IMR-90 (cell line): Measurements from ENCODE around the gene SH3BP4. TPM values are rescaled to one million over a fixed set of nuclear protein-coding genes. Genes with fewer than 3 reads are reported as not detected.

Experiments used
- ATAC-seq: fragments of 200-7000 bp; cut with Tn5 transposase; 2 replicates; pipeline ENCODE4 v1.9.1; 2020; ENCODE audit warnings: low read depth, mild to moderate bottlenecking, moderate library complexity
- BruUV-seq: library from RNA; stranded (reverse); fragments of 400-500 nt; replicated peaks from 2 replicates; lab custom pipeline; 2021; lab: Mats Ljungman, UMichigan
- CTCF ChIA-PET: fragments of 300-600 bp; formaldehyde crosslinking; extraction: SDS; loops from one replicate; lab custom pipeline; 2021; ENCODE audit warnings: antibody characterized with exemption; lab: Yijun Ruan, JAX
- POLR2A ChIA-PET: fragments of 300-600 bp; sonication (Branson Sonifier 250); formaldehyde crosslinking; loops from one replicate; lab custom pipeline; 2022; ENCODE audit warnings: antibody characterized with exemption; ENCODE audit not compliant: unreplicated experiment; lab: Charles Lee
- DNase-seq: peaks from one replicate; pipeline ENCODE4 v3.0.0; 2013
- H2AFZ ChIP-seq: replicated peaks from 2 replicates; pipeline ENCODE3; 2013; ENCODE audit warnings: low read length, mild to moderate bottlenecking; ENCODE audit not compliant: poor library complexity
- H2AK5ac ChIP-seq: 2 replicates; pipeline ENCODE4 v1.6.1; 2013; ENCODE audit warnings: low read depth, low read length, inconsistent platforms
- H2AK9ac ChIP-seq: replicated peaks from 2 replicates; pipeline ENCODE3; 2013; ENCODE audit warnings: mild to moderate bottlenecking, low read depth, low read length, moderate library complexity; ENCODE audit not compliant: poor library complexity
- H2BK120ac ChIP-seq: 2 replicates; pipeline ENCODE4 v1.6.1; 2013; ENCODE audit warnings: low read depth, low read length, inconsistent platforms
- H2BK15ac ChIP-seq: 3 replicates; pipeline ENCODE4 v1.6.1; 2013; ENCODE audit warnings: low read depth, low read length, inconsistent platforms
- H2BK20ac ChIP-seq: 2 replicates; pipeline ENCODE4 v1.6.1; 2013; ENCODE audit warnings: low read depth, mild to moderate bottlenecking, inconsistent platforms, low read length, moderate library complexity
- H2BK5ac ChIP-seq: 2 replicates; pipeline ENCODE4 v1.6.1; 2013; ENCODE audit warnings: mild to moderate bottlenecking, low read depth, low read length, inconsistent platforms; ENCODE audit not compliant: poor library complexity, severe bottlenecking
- H3K14ac ChIP-seq: replicated peaks from 2 replicates; pipeline ENCODE4 v1.6.1; 2013; ENCODE audit warnings: low read depth, low read length, inconsistent platforms
- H3K18ac ChIP-seq: 2 replicates; pipeline ENCODE4 v1.6.1; 2013; ENCODE audit warnings: low read depth, low read length, control low read depth
- H3K23ac ChIP-seq: 2 replicates; pipeline ENCODE4 v1.6.1; 2013; ENCODE audit warnings: low read depth, low read length, inconsistent platforms
- H3K27ac ChIP-seq: 2 replicates; pipeline ENCODE4 v1.5.1; 2013; ENCODE audit warnings: mild to moderate bottlenecking, control low read depth, low read length; ENCODE audit not compliant: insufficient read depth
- H3K27me3 ChIP-seq: 2 replicates; pipeline ENCODE4 v1.6.1; 2013; ENCODE audit warnings: low read length; ENCODE audit not compliant: control insufficient read depth, insufficient read depth
- H3K36me3 ChIP-seq: 2 replicates; pipeline ENCODE4 v1.6.1; 2013; ENCODE audit warnings: low read length, mixed read lengths; ENCODE audit not compliant: control insufficient read depth, insufficient read depth
- H3K4ac ChIP-seq: 2 replicates; pipeline ENCODE4 v1.6.1; 2013; ENCODE audit warnings: low read depth, low read length, inconsistent platforms
- H3K4me1 ChIP-seq: 2 replicates; pipeline ENCODE4 v1.6.1; 2013; ENCODE audit warnings: low read length, mixed read lengths; ENCODE audit not compliant: control insufficient read depth, insufficient read depth
- H3K4me2 ChIP-seq: 2 replicates; pipeline ENCODE4 v1.6.1; 2013; ENCODE audit warnings: low read depth, mild to moderate bottlenecking, control low read depth, low read length, moderate library complexity
- H3K4me3 ChIP-seq: 2 replicates; pipeline ENCODE4 v1.5.1; 2013; ENCODE audit warnings: low read depth, mild to moderate bottlenecking, control low read depth, low read length, moderate library complexity; ENCODE audit not compliant: insufficient read depth
- H3K56ac ChIP-seq: 2 replicates; pipeline ENCODE4 v1.6.1; 2013; ENCODE audit warnings: low read length, inconsistent platforms; ENCODE audit not compliant: insufficient read depth; ENCODE audit errors: extremely low read depth
- H3K79me1 ChIP-seq, 2 experiments: 2 replicates each; pipeline ENCODE4 v1.6.1; 2013; ENCODE audit warnings: low read length in 2 of 2, inconsistent platforms in 1 of 2, low read depth in 1 of 2
- H3K9ac ChIP-seq: 2 replicates; pipeline ENCODE4 v1.6.1; 2013; ENCODE audit warnings: low read depth, low read length, control low read depth
- H3K9me1 ChIP-seq: 2 replicates; pipeline ENCODE4 v1.6.1; 2013; ENCODE audit warnings: low read length, inconsistent platforms; ENCODE audit not compliant: insufficient read depth
- H3K9me3 ChIP-seq: 2 replicates; pipeline ENCODE4 v1.6.1; 2013; ENCODE audit warnings: low read length; ENCODE audit not compliant: control insufficient read depth, insufficient read depth
- H4K20me1 ChIP-seq: 2 replicates; pipeline ENCODE4 v1.6.1; 2013; ENCODE audit warnings: low read length, inconsistent platforms; ENCODE audit not compliant: insufficient read depth
- H4K5ac ChIP-seq: 2 replicates; pipeline ENCODE4 v1.6.1; 2013; ENCODE audit warnings: mild to moderate bottlenecking, low read depth, low read length, control low read depth
- H4K8ac ChIP-seq, 2 experiments: 2 replicates each; pipeline ENCODE4 v1.6.1; 2013; ENCODE audit warnings: low read depth in 2 of 2, low read length in 2 of 2, control low read depth in 1 of 2, inconsistent platforms in 1 of 2
- H4K91ac ChIP-seq: 2 replicates; pipeline ENCODE4 v1.6.1; 2013; ENCODE audit warnings: low read depth, low read length, inconsistent platforms; ENCODE audit not compliant: insufficient read depth
- CHD1 ChIP-seq: IDR thresholded peaks from 2 replicates; pipeline ENCODE4 v1.6.1; 2012; ENCODE audit warnings: low read depth, low read length, improper control_type of control experiment
- CTCF ChIP-seq: conservative IDR thresholded peaks from 2 replicates; pipeline ENCODE4 v1.5.1; 2012; ENCODE audit warnings: mild to moderate bottlenecking, low read depth, low read length, improper control_type of control experiment
- MAZ ChIP-seq: IDR thresholded peaks from 2 replicates; pipeline ENCODE4 v1.6.1; 2012; ENCODE audit warnings: low read depth, mild to moderate bottlenecking, low read length, improper control_type of control experiment, moderate library complexity, borderline replicate concordance
- MXI1 ChIP-seq: IDR thresholded peaks from 2 replicates; pipeline ENCODE4 v1.6.1; 2012; ENCODE audit warnings: low read depth, mild to moderate bottlenecking, low read length, moderate library complexity, borderline replicate concordance
- POLR2A ChIP-seq: IDR thresholded peaks from 2 replicates; pipeline ENCODE4 v1.6.1; 2012; ENCODE audit warnings: mild to moderate bottlenecking, low read depth, low read length
- RAD21 ChIP-seq: IDR thresholded peaks from 2 replicates; pipeline ENCODE4 v1.6.1; 2012; ENCODE audit warnings: low read length, improper control_type of control experiment
- RCOR1 ChIP-seq: IDR thresholded peaks from 2 replicates; pipeline ENCODE4 v1.6.1; 2012; ENCODE audit warnings: mild to moderate bottlenecking, low read length, improper control_type of control experiment; ENCODE audit not compliant: insufficient replicate concordance
- USF2 ChIP-seq: fragments of 150-350 bp; IDR thresholded peaks from 2 replicates; pipeline ENCODE4 v1.6.1; 2017; ENCODE audit warnings: mild to moderate bottlenecking, antibody characterized with exemption, low read length, low read depth
- WGBS, 2 experiments: methylation state at CpG; one replicate each; pipeline versions ENCODE4 v1.1.5 to v1.1.7; 2013; ENCODE audit warnings: missing lambda C conversion rate in 2 of 2; ENCODE audit not compliant: insufficient read length in 1 of 2; ENCODE audit errors: extremely low coverage in 2 of 2; 5-methylcytosine and 5-hydroxymethylcytosine counted together
- dilution Hi-C: fragments of 300-500 bp; cut with HindIII; formaldehyde crosslinking; loops from one replicate; pipeline ENCODE4 v1.14.3; 2018; ENCODE audit warnings: low sequenced_read_pairs; ENCODE audit not compliant: unreplicated experiment
- in situ Hi-C: fragments of 300-500 bp; cut with MboI; formaldehyde crosslinking; loops from 3 replicates; pipeline ENCODE4 v1.14.3; 2019; ENCODE audit warnings: low sequenced_read_pairs, inconsistent platforms, mixed read lengths
- intact Hi-C: fragments of 100-400 bp; cut with micrococcal nuclease; formaldehyde crosslinking; loops from 2 replicates; pipeline ENCODE4 v1.10.0; 2022
- polyA plus RNA-seq, 3 experiments: library from polyadenylated mRNA; depleted of rRNA; stranded (reverse); fragments of >200 nt; gene quantifications; 2 replicates each; pipeline ENCODE4 v1.2.3, GENCODE V29; 2012; ENCODE audit warnings: low replicate concordance in 1 of 3
- total RNA-seq: library from RNA; depleted of rRNA; stranded (reverse); fragments of >200 nt; gene quantifications from 2 replicates; pipeline ENCODE4 v1.2.3, GENCODE V29; 2012

SH3BP4 gene
- total and polyA plus RNA-seq, 2 of the 4 experiments (the other 2 are of a cell fraction) = 104 to 122 TPM

- BruUV-seq = no TSS peak
Measured at GRCh38 chr2:234932591-234933168, 19.1 kb upstream of the SH3BP4 start.

More at GRCh38 chr2:234932591-234933168, 19.1 kb upstream of the SH3BP4 start:
- ChIA-PET CTCF (no interaction called here), POLR2A (no interaction called here)
- Histone ChIP-seq H3K79me1 (no peaks in the 10 kb centered on the region), H3K4me1 (peaks cover 6% of the 10 kb centered on the region; the same call in 1 of the 2 replicates), H2BK120ac (peak overlapping the region; percentile 8; the same call in 1 of the 2 replicates), H3K4ac (no peak overlapping the region), H3K9me3 (no peaks in the 10 kb centered on the region), H4K20me1 (no peaks in the 10 kb centered on the region), H2AK5ac (0 out of 2 replicates have a peak overlapping the region, but pooled peaks have one; percentile 35), H3K27me3 (peaks cover 9% of the 10 kb centered on the region; the same call in 1 of the 2 replicates), H3K56ac (no peak overlapping the region), H2AFZ (no peak overlapping the region), H3K4me3 (no peak overlapping the region), H3K14ac (no peak overlapping the region), H2BK5ac (no peak overlapping the region), H3K36me3 (no peaks in the 10 kb centered on the region), H3K23ac (no peak overlapping the region), H3K27ac (no peak overlapping the region), H3K4me2 (no peak overlapping the region), H2BK20ac (no peak overlapping the region), H3K18ac (no peak overlapping the region; the same call in 1 of the 2 replicates), H4K8ac (peak overlapping the region in 1 of 2 experiments; percentile 7; a peak in 1 of 4 replicates), H4K5ac (no peak overlapping the region; the same call in 1 of the 2 replicates), H4K91ac (no peak overlapping the region), H3K9me1 (peaks cover 3% of the 10 kb centered on the region; the same call in 1 of the 2 replicates), H3K9ac (no peak overlapping the region), H2AK9ac (no peak overlapping the region), H2BK15ac (no peak overlapping the region)
- intact Hi-C loops = no loop called here
- ATAC-seq = no peak
- WGBS, 2 experiments = 100% methylated on average over 1 of the region's 12 CpGs; no CpG with 5 or more reads in 1 of the 2 experiments
- DNase-seq = no peak
- no peak for TF ChIP-seq MAZ
- TF ChIP-seq RAD21 = no peak
- no peak for TF ChIP-seq USF2
- TF ChIP-seq CHD1 = no peak
- no peak for TF ChIP-seq RCOR1
- TF ChIP-seq MXI1 = no peak
- no peak for TF ChIP-seq CTCF
- no peak for TF ChIP-seq POLR2A
- dilution Hi-C loops = no loop called here
- in situ Hi-C loops = no loop called here
